ENCODE measurements around the gene AQP9.

The AQP9 gene

DNA sequence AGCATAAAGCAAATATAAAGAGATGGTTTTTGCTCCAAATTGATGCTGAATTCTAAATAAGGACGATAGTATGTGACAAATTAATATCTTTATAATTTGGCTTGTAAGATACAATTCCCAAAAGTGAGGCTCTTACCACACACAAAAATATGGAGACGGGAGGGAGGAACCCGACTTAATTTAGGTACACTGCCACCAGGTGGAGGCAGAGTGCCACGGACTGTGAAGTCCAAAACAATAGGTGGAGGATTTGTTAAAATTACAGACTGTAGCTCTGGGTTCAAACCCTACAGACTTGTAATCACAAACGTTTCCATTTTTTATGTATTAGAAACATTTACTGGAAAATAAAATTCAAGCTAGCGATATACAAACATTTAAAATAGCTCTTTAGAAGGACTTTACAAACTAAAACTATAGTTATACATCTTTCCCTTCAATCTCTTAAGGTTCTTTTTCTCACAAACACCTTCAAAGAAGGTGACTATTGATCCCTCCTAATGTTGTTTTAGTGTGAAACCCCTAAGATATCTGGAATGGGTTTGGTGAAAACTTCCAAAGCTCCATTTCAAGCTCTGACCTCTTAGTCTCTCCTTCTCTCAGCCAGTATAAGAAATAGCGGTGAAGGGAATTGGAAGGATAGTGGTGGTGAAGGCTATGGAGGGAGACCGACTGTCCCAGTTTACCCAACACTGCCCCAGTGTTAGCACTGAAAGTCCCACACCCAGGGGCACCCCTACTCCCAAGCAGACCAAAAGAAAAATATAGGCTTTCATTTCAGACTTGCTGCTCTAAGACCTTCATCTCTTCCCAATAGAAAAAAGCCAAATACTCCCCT is 89.7 kb downstream of the AQP9 start:
- DNase-seq (ENCODE audit: low spot score) = peak; percentile 58

GRCh38 chr15:58228718-58229117 is 90.5 kb downstream of the AQP9 start:
- DNase-seq (ENCODE audit: low spot score) = no peak

DNA sequence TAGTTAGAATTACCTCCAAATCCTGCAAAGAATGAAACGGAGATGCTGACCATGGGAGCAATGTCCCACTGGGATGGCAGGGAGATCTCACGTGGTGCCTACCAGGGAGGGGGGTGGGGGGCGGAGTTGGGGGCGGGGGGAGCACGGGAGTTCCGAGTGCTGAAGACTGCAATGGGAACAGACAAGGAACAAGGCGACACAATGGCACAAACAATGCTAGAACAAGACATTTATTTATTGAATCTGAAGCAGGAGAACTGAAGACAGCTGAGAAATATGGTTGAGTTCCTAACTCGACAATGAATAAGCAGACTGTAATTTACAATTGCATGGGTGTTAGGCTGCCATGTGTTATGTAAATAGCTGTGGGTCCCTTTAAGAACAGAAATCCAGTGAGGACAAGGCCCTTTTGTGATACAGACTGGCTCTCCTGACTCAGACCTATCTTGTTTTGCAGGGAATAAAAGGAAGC is 91.2 kb downstream of the AQP9 start:
- no peak for DNase-seq (ENCODE audit: low spot score)

- DNase-seq (ENCODE audit: low spot score) = no peak
These were observed 94.3 kb downstream of the AQP9 start for GRCh38 chr15:58232281-58233065.

- no peak for DNase-seq (ENCODE audit: low spot score)
These were observed 95.2 kb downstream of the AQP9 start for GRCh38 chr15:58233341-58233740.

All from CD4-positive, alpha-beta T cell treated with Interleukin-15 for 4 hours (primary cell).